NCI-H1092 treated with DMSO at 0.1 percent for 48 hours (cell line): ENCODE data around the gene GATA3.

Experiments used
- DNase-seq: peaks from one replicate; lab custom pipeline; 2025; lab: John Stamatoyannopoulos, UW

The GATA3 gene

GRCh38 chr10:8051109-8051821 is 3.2 kb upstream of the GATA3 start:
- DNase-seq, result no peak

DNA sequence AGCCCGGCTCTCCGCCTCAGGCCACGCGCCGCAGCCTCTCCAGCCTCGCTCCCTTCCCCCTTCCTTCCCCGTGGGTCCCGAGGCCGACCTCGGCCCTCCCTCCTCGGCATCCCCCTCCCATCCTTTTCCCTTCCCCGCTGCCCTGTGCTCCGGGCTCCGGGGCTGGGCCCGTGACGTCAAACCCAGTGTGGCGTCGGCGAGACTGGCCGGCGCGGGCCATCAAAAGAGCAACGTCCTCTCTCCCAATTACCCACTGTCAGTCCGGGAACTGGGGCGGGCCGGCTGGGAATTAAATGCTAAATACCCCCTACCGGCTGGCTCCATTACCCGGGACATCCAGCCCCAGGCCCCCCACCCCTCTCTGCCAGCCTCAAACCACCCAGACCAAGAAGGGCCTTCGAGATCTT is 2.6 kb upstream of the GATA3 start:
- DNase-seq, result no peak

DNA sequence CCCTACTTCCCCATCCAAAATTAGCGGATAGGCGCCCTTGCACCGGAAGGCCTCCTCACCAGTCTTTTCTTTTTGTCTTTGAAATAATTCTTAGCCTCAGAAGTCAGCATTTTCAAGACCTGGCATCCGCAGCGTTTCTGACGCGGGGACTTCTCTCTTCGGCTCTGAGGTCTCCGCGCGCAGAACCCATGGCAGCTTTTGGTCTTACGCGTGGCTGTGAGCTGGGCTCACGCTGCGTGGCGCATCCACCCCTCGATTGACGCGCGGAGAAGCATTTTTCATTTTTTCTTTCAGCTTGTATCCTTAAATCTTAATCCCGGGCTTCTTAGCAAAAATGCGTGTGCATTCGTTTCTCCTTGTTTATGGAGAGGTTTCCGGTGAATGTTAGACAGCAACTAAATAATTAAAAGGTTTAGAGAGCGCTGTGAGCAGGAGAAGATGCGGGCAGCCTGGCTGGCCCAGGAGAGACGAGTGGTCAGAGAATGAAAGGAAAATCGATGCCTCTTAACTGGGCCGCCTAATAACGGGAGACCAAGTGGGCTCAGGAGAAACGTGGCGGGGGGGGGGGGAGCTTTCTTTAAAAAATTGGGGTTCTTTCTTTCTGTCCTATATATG is 2.0 kb upstream of the GATA3 start:
- DNase-seq, result no peak

- DNase-seq, result no peak
Measured at GRCh38 chr10:8052956-8053445, 1.5 kb upstream of the GATA3 start.

DNA sequence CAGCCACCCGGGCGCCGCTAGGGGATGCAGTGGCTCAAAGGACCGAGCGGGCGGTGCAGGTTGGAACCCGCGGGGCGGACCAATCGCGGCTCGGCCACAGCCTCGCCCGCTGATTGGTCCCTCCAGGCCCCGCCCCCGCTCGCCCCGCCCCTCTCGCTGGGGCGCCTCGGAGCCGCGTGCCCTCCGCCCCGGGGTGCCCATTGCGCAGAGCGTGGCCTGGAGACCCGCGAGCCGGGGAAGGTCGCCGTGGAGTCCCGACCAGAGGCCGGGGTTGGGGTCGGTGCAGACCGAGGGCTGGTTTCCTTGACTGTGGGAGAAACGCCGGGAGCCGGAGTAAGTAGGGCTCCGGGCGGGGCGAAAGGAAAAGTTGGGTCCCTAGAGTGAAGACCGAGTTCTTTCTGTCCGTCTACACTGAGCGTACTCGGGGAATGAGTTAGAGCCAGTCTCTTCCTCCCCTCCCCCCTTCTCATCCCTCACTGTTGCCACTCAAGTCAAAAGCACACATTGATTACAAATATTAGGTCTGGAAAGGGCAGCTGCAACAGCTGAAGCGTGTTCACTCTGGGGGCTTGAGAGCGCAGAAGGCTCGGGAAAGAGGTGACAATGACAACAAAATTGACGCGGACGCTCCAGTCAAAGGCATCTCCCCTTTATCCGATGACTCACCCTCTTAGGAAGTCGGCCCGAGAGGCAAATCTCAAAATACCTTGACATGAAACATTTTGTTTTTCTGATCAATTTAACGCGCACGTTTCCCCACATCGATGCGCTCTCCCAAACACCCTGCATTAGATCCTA is 843 bp upstream of the GATA3 start:
- peak; percentile 66 for DNase-seq

DNA sequence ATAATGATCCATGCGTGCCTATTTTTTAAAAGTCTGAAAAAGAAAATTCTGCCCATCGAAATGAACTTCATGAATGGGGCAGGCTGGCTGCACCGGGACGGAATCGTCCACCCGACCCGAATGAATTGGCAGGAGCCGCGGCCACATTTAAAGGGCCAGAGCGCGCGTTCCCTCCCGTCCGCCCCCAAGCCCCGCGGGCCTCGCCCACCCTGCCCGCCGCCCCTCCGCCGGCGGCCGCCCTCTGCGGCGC is 319 bp upstream of the GATA3 start:
- no peak for DNase-seq

DNA sequence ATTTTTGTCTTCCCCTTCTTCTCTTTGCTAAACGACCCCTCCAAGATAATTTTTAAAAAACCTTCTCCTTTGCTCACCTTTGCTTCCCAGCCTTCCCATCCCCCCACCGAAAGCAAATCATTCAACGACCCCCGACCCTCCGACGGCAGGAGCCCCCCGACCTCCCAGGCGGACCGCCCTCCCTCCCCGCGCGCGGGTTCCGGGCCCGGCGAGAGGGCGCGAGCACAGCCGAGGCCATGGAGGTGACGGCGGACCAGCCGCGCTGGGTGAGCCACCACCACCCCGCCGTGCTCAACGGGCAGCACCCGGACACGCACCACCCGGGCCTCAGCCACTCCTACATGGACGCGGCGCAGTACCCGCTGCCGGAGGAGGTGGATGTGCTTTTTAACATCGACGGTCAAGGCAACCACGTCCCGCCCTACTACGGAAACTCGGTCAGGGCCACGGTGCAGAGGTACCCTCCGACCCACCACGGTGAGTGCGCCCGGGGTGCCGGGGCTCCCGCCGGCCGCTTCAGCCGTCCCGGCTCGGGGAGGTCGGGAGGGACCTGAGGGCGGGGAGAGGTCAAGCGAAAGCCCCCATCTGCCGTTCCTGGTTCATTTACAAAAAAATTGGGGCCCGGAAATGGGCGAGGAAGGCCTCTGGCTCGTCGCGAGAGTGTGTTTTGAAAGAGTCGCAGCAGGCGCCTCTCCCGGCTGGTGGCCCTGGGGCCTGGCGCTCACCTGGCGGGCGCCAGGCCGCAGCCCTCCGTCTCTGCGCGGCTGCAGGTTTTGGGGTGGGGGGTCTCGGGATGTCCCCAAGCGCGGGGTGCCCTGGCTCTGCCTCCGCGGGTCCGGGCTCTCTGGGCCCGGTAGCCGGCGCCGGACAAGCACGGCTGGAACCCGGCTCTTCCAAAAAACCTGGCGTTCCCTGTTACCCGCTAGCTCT is 1.2 kb downstream of the GATA3 start:
- DNase-seq, result no peak

- DNase-seq, result no peak
Measured at GRCh38 chr10:8056378-8056777, 1.9 kb downstream of the GATA3 start.

GRCh38 chr10:8056871-8057331 is 2.4 kb downstream of the GATA3 start:
- no peak for DNase-seq

- no peak for DNase-seq
Measured at GRCh38 chr10:8057636-8058273, 3.3 kb downstream of the GATA3 start.

DNA sequence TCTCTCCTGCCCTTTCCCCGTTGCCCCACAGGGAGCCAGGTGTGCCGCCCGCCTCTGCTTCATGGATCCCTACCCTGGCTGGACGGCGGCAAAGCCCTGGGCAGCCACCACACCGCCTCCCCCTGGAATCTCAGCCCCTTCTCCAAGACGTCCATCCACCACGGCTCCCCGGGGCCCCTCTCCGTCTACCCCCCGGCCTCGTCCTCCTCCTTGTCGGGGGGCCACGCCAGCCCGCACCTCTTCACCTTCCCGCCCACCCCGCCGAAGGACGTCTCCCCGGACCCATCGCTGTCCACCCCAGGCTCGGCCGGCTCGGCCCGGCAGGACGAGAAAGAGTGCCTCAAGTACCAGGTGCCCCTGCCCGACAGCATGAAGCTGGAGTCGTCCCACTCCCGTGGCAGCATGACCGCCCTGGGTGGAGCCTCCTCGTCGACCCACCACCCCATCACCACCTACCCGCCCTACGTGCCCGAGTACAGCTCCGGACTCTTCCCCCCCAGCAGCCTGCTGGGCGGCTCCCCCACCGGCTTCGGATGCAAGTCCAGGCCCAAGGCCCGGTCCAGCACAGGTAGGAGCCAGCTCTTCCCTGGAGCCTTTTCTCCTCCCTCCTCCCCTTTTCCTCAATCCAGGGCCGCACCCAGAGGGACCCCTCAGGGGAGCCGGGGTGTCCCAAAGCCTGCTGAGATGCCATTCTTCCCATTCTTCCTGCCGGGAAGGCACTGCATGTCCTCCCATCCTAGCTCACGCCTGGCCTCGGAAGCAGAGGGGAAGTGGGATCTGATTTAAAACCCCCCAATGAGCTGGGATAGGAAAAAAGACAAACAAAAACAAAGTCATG is 4.0 kb downstream of the GATA3 start:
- no peak for DNase-seq

DNA sequence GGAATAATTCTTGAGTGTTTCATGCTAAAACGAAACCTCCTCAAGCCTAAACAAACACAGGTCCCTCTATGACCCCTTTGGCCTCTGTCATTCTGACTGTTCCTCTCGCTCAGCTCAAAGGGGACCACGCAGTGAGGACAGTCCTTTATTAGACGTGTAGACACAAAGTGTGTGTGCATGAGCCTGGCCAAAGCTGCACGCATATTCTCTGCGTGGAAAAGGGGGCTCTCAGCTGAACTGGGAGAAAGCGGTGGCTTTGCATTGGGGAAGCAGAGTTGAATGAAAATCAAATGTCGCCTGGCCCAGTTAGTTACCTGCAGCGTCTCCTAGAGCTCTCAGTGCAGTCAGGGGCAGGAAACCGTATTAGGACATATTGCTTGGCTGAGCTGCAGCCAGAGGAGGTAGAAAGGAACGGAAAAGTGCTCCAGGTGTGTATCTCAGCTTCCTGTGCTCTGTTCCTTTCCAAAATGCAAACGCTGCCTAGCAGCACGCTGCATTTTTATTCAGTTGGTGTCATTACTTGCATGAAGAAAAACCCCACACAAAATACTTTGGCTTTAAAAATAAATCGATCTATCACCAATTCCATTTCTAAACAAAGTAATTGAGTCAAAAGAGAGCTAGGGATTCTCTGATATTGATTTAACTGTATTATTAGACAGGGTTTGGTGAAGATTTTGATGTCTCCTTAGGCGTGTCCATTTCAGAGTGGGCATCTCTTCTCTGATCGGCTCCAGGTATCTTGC is 4.9 kb downstream of the GATA3 start:
- no peak for DNase-seq

DNA sequence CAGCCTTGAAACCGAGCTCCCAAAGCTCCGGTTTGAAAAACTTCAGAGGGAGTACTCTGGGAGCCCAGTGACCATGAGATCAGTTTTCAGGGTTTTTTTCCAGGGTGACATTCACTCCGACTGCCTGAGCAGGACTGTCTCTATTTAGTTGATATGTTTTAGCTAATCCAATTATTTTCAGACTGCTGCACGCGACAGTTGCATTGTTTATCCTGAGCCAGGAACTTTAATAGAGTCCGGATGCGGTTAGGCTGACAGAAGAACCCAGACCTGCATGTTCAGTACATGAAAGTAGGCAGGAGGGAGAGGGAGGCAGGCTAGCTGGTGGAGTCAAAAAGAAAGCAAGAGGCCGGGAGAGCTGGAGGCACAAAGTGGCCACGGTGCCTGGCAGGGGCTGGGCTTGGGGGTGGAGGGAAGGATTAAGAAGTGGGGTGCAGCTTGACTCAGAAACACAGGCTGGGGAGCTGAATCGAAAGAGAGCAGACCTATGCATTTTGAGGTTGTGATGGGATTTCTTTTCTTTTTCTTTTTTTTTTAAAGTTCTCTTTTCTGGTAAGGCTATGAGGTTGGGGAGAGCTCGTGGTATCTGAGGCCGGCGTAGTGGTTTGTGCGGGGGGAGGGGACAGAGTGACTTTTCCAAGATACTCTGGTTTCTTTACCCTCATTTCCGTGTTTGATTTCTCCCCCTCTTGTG is 5.7 kb downstream of the GATA3 start:
- DNase-seq, result no peak

GRCh38 chr10:8060704-8061121 is 6.2 kb downstream of the GATA3 start:
- no peak for DNase-seq

GRCh38 chr10:8061274-8062211 is 7.1 kb downstream of the GATA3 start:
- no peak for DNase-seq

- DNase-seq, result no peak
Measured at GRCh38 chr10:8063128-8063908, 8.8 kb downstream of the GATA3 start.

GRCh38 chr10:8063935-8064334 is 9.4 kb downstream of the GATA3 start:
- no peak for DNase-seq
